GM18526 (cell line): ENCODE data around the gene BNIP3.

ENCODE experiments used
- POLR2A ChIP-seq: IDR thresholded peaks from 3 replicates; pipeline ENCODE4 v1.6.1; 2011; ENCODE audit not compliant: insufficient read length; ENCODE audit errors: extremely low read depth

BNIP3 gene

GRCh38 chr10:132009575-132009974 is 27.9 kb upstream of the BNIP3 start:
- TF ChIP-seq POLR2A: no peak

DNA sequence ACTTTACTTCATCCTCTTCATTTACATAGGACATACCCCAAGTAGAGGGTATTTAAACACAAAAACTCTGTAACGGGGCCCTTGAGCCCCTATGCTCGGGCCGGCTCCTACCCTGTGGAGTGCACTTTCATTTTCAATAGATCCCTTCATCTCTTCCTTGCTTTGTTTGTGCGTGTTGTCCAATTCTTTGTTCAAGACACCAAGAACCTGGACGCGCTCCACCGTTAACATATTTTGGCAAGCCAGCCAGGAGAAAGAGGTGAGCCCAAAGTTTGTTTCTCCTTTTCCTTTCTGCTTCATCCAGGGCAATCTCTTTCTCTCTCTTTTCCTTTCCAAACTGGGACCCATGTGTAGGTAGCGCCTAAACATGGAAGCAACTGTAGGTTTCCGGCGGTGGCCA is 26.0 kb upstream of the BNIP3 start:
- TF ChIP-seq POLR2A: no peak

GRCh38 chr10:132006966-132007365 is 25.2 kb upstream of the BNIP3 start:
- TF ChIP-seq POLR2A: no peak

GRCh38 chr10:132005147-132005546 is 23.4 kb upstream of the BNIP3 start:
- no peak for TF ChIP-seq POLR2A

DNA sequence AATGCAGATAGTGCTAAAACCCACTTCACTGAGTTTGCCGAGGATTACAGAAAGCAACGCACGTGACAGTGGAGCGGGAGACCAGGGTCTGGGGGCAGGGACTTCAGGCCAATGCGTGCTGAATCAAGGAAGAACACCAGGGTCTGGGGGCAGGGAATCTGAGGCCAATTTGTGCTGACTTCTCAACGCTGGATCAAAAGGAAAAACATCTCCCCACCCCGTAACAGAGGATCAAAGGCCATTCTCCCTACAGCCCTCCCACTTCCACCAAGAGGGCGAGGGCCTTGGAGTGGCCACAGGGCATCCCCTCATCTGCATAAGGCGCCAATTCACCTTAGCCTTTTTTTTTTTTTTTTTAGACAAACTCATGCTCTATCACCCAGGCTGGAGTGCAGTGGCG is 22.3 kb upstream of the BNIP3 start:
- TF ChIP-seq POLR2A: no peak

DNA sequence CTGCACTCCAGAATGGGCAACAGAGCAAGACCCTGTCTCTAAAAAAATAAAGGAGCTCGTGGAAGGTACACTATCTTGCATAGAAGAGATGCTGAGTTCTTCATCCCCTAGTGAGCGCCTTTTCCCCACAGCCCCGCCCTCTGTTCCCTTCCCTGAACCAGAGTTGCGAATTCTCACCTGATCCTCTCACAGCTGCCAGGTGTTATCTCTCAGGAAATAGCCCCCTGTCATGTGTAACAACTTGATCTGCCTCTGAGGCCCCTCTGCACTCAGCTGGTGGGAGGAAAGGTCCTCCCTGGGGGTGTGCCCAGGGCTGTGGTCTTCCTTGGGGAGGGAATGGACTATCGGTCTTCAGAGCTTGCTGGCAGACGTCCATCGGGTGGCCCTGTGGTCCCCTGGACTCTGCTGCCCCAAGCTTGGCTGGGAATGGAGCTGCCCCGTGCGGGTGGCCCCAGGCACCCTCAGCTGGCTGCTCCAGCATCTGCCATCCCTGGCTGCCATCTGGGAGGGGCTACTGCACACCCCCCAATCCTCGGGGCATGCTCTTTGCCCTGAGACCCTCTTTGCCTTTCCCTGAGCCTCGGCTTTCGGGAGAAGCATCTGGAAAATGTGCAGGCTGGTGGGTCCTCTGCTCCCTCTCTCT is 21.7 kb upstream of the BNIP3 start:
- no peak for TF ChIP-seq POLR2A

DNA sequence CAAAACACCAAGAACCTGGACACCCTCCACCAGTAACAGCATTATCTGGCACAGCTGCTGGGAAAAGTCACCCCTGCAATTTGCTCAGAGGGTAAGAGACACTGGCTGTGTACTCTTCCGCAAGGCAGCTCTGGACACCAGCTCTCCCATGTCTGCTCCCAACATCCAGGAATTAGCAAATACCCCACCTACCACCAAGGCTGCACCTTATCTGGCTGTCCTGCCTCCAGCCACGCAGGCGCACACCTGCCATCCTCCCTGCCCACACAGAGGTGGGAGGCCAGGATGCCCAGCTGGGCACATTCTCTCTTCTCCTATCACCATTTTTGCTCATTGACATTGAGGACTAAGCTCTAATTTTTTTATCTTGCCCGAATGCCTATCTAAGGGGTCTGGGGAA is 20.3 kb upstream of the BNIP3 start:
- TF ChIP-seq POLR2A: no peak

DNA sequence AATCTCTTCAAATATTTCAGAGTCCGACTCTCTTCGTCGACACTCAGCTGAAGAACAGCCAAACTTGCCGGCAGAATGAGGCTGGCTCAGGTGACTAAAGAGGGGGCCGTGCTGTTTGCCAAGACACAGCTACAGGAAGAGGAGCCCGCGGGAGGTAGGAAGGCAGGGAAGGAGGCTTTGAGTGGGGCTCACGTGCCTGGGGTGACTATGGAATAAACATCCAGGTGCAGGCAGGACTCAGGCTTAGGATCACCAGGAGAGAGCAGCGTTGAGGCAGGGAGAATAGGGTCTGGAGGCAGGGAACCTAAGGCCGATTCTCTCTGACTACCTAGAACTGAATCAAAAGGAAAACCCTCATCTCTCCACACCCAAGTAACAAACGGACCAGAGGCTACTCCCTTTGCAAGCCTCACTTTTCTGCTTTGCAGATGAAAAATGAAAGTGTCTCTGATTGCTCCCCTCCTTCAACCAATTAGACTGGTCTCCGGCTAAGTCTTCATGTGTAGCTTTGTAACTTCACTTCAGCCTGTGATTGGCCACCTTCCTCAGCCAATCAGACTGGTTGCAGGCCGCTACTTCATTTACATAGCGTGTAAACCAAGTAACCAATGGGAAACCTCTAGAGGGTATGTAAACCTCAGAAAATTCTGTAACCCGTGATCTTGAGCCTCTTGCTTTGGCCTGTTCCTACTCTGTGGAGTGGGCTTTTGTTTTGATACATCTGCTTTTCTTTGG is 19.7 kb upstream of the BNIP3 start:
- no peak for TF ChIP-seq POLR2A

GRCh38 chr10:131998845-131999681 is 17.3 kb upstream of the BNIP3 start:
- no peak for TF ChIP-seq POLR2A

DNA sequence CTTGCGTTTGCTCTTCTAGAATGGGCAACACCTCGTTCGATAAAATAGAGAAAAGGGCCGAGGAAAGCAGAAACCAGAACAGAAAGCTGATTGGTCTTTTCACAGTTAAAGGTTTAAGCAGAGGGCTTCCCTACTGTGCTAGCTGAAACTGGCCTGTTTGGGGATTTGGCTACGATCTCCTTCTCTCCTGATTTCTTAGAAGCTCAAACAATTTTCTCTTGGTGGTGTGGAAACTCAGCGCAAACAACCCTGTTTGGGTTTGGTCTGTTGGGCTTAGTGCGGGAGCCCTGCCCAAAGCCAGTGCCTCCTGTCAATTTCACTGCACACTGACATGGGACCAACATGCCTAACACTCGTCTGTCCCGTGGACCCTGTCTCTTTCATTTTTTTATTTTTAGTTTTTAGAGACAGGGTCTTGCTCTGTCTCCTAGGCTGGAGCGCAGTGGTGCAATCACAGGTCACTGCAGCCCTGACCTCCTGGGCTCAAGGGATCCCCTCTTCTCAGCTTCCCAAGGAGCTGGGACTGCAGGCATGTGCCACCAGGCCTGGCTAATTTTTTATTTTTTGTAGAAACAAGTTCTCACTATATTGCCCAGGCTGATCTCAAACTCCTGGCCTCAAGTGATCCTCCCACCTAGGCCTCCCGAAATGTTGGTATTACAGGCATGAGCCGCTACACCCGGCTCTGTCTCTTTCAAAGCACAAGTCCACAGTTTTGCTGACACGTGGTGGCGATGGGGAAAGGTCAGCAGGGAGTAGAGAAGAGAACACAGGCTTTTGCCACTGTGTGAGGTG is 16.5 kb upstream of the BNIP3 start:
- TF ChIP-seq POLR2A: no peak

- TF ChIP-seq POLR2A: no peak
Measured at GRCh38 chr10:131997366-131998049, 15.8 kb upstream of the BNIP3 start.

DNA sequence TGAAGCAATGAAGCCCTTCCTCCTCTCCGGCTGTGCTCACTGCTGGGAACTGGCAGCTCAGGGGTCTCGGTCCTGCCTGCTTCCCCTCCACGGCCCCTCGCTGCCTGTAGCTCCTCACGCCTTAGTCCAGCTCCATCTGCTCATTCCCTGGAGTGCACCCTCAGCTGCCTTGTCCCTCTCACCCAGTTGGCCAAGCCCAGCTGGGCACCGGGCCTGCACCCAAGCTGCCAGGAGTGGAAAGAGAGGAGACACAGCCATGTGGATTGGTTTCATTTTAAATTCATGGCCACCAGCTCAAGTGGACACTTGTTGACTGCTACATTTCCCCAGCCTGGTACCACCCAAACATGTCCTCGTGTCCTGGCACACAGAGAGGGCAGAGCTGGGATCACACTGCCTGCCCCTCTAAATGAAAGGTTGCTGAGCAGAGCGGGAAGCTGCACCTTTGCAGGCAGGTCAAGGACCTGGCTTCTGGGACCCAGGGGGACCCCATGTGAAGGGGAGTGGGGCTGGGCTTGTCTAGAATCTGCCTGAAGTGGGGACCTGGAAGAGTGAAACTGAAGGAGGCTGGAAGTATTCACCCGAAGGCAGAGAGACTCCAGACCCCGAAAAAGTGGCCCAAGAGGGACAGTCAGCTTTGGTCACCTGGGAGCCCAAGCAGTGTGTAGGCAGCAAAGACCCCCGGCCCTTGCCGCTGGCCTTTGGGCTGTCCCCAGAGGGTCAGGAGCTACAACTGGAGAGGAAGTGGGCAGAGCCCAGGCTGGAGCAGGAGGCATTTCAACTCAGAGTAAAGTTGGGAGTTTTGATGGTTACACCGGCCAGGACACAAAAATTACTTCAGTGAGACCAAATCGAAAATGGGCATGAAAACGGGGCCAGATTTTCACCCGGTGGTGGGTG is 15.0 kb upstream of the BNIP3 start:
- TF ChIP-seq POLR2A: no peak

GRCh38 chr10:131994435-131994834 is 12.7 kb upstream of the BNIP3 start:
- no peak for TF ChIP-seq POLR2A

DNA sequence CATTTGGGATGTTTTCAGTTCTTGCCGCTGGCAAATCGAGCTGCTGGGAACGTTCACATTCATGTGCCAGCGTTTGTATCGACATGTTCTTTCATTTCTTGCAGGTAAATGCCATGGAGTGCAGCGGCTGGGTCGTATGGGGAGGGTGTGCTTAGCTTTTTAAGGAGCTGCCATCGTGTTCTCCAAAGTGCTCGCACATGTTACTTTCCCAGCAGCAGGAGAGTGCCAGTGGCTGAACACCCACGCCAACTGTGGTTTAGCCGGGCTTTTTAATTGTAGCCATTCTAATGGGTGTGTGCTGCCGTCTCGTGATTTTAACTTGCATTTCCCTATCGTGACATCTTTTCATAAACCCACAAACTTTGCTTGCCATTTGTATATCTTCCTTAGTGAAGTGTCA is 11.6 kb upstream of the BNIP3 start:
- no peak for TF ChIP-seq POLR2A
